CD4-positive, alpha-beta T cell treated with Interleukin-2 at 100 ng/mL for 4 hours (primary cell): ENCODE measurements around the gene ADAMTS19.
"Not testable (repeated sequence)": the region's sequence is repeated elsewhere in the genome, so short reads cannot be mapped to it uniquely, and the experiment has no call there.

Source experiments
- DNase-seq: peaks from one replicate; pipeline ENCODE4 v3.0.0-alpha.2; 2020; ENCODE audit warnings: low spot score

Gene ADAMTS19

DNA sequence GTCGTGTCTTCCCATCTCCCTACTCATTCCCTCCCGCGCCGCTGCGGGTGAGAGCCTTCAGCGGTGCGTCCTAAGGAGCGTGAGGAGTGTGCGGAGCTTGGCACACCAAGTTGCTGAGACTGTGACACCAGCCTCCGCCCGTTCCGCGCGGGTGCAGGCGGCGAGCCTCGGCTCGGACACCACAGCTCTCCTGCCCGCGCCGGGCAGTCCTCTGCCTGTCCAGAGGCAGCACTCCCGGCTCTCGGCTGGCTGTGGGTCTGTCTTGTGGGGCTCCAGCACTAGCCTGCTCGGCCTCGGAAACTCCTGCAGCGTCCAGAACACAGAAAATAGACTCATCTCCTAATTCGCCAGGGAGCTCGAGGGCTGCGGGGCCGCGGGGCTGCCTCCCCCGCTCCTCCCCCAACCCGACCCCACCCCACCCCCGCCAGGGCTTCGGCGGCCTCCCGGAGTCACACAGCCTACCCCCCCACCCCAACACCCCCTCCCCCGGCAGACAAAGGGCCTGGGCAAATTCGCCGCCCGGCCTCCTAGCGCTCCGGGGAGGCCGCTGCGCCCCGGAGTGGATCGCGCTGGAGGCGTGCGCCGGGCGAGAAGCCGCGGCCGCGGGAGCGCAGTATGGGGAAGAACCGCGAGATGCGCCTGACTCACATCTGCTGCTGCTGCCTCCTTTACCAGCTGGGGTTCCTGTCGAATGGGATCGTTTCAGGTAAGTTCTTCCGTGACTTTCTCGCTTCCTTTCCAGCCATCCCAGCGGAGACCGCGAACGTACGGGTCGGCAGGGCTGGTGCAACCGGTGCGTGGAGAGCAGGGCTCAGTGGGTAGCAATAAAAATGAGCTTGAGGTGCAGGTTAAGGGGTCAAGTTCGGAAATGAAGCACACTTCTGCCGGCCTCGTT is at the start of gene ADAMTS19:
Gene ADAMTS19 (plus strand): TSS at position 522 of the 895 bp plus-strand sequence. CDS start 94 bp downstream, at position 616.
- DNase-seq: no peak

DNA sequence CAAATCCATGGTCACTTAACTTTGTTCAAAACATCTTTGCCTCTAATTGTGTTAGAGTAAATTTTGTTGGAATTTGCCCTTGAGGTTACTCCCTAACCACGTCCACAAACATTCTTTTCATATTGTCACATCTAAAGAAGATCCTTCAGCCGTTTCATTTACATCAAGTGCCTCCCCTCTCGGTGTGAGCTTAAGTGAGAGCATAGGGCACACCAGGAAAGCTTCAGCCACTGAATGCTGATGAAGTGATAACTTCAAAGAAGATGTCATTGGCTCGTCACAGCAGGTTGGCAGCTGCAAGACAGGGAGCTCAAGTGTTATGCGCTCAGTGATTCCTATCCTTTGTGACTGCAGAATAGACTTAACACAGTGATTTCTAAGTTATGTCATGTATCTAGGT is 49.6 kb upstream of the ADAMTS19 start:
- DNase-seq: no peak

GRCh38 chr5:129412721-129413120 is 47.4 kb upstream of the ADAMTS19 start:
- DNase-seq: no peak

DNA sequence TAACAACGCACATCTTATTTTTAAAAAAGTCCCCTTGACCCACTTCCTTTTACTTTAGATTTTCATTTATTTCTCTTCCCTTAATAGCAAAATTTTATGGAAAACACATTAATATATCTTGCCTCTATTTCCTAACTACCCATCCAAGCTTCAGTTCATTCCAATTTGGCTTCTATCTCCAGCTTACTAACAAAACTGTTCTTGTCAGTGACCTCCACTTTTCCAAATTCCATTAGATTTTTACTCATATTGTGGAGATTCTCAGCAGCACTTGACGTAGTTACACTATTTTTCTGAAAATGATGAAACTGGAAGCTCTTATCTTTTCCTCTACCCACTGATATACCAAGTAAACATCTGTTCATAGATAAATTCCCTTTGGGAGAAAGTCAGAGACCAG is 46.5 kb upstream of the ADAMTS19 start:
- DNase-seq: no peak

GRCh38 chr5:129419292-129419691 is 40.8 kb upstream of the ADAMTS19 start:
- DNase-seq: no peak

- DNase-seq: no peak
Observed at GRCh38 chr5:129425031-129425430, 35.1 kb upstream of the ADAMTS19 start.

DNA sequence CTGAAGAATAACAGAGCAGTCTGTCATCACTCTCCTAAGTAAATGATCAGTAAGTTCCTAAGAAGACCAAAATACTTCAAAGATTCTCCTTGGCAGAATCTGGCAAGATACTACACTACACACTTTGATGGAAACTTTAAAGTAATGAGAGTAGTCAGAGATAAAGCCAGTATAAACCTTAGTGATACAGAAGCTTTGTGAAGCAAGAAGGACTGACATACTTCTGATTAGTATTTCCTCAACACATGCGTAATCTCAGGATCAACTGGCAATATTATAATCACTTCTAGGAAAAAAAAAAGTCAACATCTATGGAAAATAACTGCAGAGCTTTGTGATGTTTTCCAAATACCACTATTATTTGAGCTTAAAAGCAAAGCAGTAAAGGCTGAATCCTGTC is 34.0 kb upstream of the ADAMTS19 start:
- no peak for DNase-seq

GRCh38 chr5:129428636-129429035 is 31.5 kb upstream of the ADAMTS19 start:
- DNase-seq: not testable (repeated sequence)

- DNase-seq: no peak
Observed at GRCh38 chr5:129431406-129431805, 28.7 kb upstream of the ADAMTS19 start.

DNA sequence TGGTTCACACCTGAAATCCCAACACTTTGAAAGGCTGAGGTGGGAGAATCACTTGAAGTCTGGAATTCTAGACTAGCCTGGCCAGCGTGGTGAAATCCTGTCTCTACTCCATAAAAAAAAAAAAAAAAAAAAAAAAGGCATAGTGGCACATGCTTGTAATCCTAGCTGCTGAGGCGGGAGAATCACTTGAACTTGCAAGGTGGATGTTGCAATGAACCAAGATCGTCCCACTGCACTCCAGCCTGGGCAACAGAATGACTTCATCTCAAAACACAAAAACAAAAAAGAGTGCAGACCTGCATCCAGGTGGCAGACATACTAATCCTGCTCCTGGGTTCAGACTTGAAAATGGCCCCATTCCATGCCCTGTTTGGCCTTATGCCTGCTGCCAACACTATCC is 21.8 kb upstream of the ADAMTS19 start:
- DNase-seq: no peak

- no peak for DNase-seq
Observed at GRCh38 chr5:129440424-129440823, 19.7 kb upstream of the ADAMTS19 start.

DNA sequence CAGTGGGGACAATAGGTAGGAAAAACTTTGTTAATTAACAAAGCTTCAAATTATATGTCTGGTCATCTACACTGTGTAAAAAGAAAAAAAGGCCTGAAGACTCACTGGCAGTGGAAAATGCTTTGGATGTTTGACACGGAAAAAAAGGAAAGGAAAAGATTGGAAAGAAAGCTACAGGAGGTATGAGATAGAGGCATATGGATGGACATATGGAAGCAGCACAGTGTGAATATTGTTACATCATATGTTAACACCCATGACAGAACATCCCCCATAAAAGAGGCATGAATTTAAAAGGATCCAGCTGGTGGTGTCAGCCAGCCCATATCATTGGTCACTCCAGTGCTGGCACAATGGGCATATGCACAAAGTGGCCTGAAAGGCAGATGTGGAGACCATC is 19.0 kb upstream of the ADAMTS19 start:
- DNase-seq: no peak

DNA sequence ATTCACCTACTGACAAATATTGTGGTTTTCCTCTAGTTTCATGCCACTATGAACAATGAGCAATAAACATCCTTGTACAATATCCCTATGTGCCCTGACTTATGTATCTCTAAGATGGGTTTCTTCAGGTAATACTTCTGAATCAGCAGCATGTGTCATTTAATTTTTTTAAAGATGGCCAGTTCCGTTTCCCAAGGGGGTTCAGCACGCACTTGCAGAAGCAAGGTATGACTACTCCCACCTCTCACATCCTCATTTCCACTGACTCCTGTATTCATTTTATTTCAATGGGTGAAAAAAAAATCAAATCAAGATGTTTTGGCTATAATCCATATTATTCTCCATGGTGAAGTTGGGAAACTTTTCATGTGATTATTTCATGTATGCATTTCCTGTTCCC is 14.7 kb upstream of the ADAMTS19 start:
- DNase-seq: no peak

DNA sequence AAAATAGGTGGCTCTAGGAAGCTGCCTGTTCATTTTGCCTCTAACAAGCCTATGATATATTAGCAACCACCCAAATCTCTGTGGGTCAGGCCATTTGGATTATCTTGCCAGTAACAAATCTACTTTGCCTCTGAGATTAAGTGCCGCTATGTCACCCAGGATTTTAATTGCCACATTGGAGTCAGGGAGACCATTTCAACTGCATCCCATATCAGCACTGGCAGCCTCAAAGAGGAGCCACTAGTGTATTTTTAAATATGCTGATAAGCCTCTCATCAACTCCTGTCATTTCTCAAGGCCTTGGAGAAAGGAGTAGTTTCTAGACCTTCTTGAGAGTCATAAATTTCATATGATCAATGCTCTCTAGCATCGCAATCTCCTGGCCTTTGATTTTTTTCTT is 12.1 kb upstream of the ADAMTS19 start:
- no peak for DNase-seq

DNA sequence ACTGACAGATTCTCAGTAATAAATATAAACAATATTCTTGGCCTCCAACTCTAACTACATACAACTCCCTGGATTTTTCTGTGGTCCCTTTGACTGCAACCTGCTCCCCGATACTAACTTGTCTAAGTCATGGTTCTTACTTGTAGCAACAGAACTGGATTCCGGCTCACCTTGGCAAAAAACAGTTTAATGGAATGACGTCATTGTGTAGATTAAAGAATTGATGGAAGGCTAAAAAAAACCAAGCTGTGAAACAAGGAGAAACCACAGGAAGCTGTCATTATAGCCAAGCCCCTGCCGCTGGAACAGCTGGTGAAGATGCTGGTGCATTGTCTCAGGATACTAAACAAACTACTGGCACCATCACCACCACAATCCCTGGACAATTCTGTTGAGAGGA is 11.4 kb upstream of the ADAMTS19 start:
- no peak for DNase-seq

- DNase-seq: no peak
Observed at GRCh38 chr5:129454461-129454860, 5.6 kb upstream of the ADAMTS19 start.

- DNase-seq: no peak
Observed at GRCh38 chr5:129459450-129459776, 685 bp upstream of the ADAMTS19 start.

GRCh38 chr5:129460672-129460935 is 506 bp downstream of the ADAMTS19 start:
- no peak for DNase-seq

GRCh38 chr5:129460936-129461710 is 1.0 kb downstream of the ADAMTS19 start:
- DNase-seq: no peak

GRCh38 chr5:129461711-129462332 is 1.7 kb downstream of the ADAMTS19 start:
- DNase-seq: no peak

- DNase-seq: no peak
Observed at GRCh38 chr5:129465776-129466344, 5.8 kb downstream of the ADAMTS19 start.

GRCh38 chr5:129474544-129474943 is 14.4 kb downstream of the ADAMTS19 start:
- no peak for DNase-seq

DNA sequence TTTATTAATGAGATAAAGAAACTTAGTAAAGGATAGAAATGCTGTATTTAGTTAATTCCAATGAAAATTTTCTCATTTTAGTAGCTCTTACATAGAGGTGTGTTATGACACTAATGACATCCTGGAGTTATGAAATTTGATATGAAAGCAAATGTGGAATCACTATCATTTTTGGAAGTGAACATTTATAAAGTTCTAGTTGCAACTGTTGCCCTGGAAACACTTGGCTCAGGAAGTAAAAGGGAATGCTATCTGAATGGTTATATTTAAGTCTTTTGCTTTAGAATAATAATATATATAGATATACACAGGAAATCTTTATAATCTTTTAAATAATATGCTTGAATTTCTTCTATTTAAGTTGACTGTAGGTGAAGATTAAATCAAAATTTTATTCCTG is 16.7 kb downstream of the ADAMTS19 start:
- DNase-seq: no peak
